Omental fat pad (tissue), 4 donors: ENCODE measurements around the gene CALML6. TPM values are rescaled to one million over a fixed set of nuclear protein-coding genes. Genes with fewer than 3 reads are reported as not detected.
"Not testable (repeated sequence)": the region's sequence is repeated elsewhere in the genome, so short reads cannot be mapped to it uniquely, and the experiment has no call there.

Experiments used
- ATAC-seq: fragments of 150-250 bp; one replicate; pipeline ENCODE4 v1.9.1; 2016; ENCODE audit warnings: mild to moderate bottlenecking, moderate library complexity; ENCODE audit not compliant: low FRiP score
- DNase-seq: peaks from one replicate; pipeline ENCODE4 v3.0.0-alpha.2; 2019; ENCODE audit warnings: low spot score
- total RNA-seq, 4 donors: library from RNA; depleted of rRNA; stranded (reverse); fragments of >200 nt; gene quantifications; one replicate each; pipeline ENCODE4 v1.1.0, GENCODE V29; 2016
- TF ChIP-seq, protein P1 (sequence below), 3 donors: fragments of 450-650 bp; IDR thresholded peaks; one replicate each; pipeline ENCODE4 v1.5.1; 2016 to 2017; ENCODE audit warnings: antibody characterized with exemption in 3 of 3, mild to moderate bottlenecking in 3 of 3, moderate library complexity in 2 of 3

Gene CALML6
- total RNA-seq, 4 donors from 2014 or later: not detected

DNA sequence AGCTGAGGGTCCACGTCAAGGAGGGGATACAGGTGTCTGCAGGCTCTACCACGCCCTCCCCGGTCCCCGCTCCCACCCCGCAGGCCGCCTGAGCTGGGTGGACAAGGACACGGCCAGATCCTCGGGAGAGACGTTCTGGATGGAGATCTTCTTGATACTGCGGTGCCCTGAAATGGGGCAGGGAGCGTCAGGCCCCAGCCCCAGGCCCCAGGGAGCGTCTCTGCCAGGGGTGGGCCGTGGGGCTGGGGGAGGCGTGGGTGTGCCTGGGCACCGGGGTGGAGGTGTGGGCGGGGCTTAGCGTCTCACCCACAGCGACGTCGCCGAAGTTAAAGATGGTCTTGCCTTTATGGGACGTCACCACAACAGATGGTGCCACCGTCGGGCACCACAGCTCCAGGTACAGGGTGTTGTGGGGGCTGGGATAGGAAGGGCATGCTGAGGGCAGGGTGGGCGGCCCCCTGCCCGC, 11.3 kb downstream of the CALML6 start:
- TF ChIP-seq, protein P1, sequence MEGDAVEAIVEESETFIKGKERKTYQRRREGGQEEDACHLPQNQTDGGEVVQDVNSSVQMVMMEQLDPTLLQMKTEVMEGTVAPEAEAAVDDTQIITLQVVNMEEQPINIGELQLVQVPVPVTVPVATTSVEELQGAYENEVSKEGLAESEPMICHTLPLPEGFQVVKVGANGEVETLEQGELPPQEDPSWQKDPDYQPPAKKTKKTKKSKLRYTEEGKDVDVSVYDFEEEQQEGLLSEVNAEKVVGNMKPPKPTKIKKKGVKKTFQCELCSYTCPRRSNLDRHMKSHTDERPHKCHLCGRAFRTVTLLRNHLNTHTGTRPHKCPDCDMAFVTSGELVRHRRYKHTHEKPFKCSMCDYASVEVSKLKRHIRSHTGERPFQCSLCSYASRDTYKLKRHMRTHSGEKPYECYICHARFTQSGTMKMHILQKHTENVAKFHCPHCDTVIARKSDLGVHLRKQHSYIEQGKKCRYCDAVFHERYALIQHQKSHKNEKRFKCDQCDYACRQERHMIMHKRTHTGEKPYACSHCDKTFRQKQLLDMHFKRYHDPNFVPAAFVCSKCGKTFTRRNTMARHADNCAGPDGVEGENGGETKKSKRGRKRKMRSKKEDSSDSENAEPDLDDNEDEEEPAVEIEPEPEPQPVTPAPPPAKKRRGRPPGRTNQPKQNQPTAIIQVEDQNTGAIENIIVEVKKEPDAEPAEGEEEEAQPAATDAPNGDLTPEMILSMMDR (IDR thresholded peaks at IDR 0.05): no peak
- DNase-seq (no peak), ATAC-seq (no peak)

DNA sequence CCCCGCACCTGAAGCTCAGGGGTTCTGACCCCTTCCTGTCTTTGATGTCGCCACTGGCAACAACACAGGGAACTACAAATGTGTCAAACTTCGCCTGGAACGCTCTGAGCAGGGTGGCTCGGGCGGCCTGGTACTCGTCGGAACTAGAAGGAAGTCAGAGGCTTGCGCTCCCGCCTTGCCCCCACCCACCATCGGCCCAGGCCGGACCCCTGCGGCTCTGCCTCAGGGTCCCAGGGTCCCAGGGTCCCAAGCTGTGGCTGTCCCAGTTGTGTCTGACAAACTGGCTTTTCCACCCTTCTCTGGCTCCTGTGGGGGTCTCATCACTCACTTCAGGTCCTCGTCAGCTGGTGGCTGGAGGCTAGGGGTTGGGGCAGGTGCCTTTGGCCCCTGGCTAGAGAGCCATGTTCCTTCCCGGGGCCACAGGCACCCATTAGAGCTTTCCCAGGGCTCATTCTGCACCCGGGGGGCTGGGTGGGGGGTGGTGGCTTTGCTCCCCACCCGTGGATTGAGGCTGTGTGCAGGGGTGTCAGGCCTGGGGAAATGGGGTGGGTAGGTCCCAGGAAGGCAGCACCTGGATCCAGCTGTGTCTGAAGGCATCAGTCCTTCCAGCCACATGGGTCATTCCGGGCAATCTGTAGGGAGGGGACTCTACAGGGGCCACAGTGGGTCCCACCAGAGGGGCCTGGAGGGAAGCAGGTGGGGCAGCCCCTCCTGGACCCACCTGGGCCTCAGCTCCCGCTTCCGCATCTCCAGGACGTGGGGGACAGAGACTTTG, 12.0 kb downstream of the CALML6 start:
- DNase-seq (no peak), ATAC-seq (no peak)

DNA sequence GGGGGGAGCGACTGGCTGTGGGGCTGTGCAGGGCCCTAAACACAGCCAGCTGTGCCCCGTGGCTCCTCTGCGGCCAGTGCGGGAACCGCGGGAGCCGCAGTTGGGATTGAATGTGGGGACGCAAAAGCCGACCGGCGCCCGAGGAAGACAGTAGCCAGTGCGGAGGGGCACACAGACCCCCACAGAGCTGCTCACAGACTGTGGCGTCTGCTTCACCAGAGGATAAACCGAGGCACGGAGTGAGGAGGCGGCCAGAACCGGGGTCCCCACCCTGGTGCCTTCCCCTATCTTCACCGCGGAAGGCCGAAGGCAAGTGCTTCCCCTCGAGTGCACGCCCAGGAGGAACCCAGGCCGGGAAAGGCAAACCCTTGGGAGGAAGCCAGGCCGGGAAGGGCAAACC, 12.7 kb downstream of the CALML6 start:
- ATAC-seq (no peak), DNase-seq (no peak)
- TF ChIP-seq, protein P1 (IDR thresholded peaks at IDR 0.05): no peak

More for the DNA sequence above, 12.0 kb downstream of the CALML6 start:
- TF ChIP-seq, protein P1 (IDR thresholded peaks at IDR 0.05): no peak

DNA sequence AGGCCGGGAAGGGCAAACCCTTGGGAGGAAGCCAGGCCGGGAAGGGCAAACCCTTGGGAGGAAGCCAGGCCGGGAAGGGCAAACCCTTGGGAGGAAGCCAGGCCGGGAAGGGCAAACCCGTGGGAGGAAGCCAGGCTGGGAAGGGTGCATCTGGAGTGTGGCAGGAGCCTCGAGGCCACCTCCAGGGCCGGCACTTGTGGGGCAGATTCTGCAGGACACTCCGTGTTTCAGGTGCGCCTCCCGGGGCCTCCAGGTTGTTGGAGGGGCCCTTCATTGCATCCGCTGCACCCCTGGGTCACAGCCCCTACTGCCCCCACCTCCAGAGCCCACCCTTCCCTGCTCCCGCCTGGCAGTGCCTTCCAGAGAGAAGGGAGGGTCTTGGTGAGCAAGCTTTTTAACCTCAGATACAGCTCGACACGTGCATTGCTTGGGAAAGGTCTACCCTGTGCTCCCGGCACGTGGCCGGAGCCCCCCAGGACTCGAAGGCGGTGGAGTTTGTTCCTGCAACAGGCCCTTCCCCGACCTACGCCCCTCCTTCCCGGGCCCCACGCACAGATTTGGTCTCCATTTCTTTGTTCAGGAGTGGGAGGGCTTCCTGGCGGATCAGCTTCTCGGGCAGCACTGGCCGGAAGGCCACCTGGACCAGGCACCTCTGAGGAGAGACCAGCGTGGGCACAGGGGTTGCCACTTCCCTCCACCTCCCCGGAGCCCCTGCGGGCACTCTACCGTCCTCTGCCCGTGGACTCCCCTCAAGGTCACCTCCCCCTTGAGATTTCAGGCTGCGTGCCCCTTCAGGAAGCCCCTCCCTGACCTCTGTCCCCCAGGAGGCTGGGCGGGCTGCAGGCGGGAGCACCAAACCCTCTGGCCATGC, 13.4 kb downstream of the CALML6 start:
- TF ChIP-seq, protein P1 (IDR thresholded peaks at IDR 0.05): no peak
- DNase-seq: no peak

DNA sequence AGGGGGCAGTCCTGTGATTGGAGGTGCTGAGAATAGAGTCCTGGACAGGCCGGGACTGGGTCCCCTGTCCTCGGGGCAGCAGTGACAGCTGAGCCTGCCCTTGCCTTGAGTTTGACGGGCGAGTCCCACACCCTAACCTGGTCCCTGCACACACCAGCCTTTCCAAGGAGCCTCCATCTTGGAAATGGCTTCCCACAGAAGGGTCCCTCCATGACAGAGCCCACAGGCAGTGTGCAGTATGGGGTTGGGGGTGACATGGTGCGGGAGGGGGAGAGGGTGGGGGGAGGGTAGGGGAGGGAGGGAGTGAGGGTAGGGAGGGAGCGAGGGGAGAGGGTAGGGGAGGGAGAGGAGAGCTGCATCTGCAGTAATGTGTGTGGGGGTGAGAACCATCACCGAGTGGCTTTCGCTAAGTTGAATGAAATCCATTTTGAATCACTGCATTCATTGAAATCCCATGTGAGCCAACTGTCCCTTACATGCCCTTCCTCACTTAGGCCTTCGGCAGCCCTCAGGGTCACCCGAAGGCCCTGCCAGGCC, 14.1 kb downstream of the CALML6 start:
- no peak for ATAC-seq
- TF ChIP-seq, protein P1 (IDR thresholded peaks at IDR 0.05): no peak
- no peak for DNase-seq

More for the DNA sequence above, 13.4 kb downstream of the CALML6 start:
- no peak for ATAC-seq

DNA sequence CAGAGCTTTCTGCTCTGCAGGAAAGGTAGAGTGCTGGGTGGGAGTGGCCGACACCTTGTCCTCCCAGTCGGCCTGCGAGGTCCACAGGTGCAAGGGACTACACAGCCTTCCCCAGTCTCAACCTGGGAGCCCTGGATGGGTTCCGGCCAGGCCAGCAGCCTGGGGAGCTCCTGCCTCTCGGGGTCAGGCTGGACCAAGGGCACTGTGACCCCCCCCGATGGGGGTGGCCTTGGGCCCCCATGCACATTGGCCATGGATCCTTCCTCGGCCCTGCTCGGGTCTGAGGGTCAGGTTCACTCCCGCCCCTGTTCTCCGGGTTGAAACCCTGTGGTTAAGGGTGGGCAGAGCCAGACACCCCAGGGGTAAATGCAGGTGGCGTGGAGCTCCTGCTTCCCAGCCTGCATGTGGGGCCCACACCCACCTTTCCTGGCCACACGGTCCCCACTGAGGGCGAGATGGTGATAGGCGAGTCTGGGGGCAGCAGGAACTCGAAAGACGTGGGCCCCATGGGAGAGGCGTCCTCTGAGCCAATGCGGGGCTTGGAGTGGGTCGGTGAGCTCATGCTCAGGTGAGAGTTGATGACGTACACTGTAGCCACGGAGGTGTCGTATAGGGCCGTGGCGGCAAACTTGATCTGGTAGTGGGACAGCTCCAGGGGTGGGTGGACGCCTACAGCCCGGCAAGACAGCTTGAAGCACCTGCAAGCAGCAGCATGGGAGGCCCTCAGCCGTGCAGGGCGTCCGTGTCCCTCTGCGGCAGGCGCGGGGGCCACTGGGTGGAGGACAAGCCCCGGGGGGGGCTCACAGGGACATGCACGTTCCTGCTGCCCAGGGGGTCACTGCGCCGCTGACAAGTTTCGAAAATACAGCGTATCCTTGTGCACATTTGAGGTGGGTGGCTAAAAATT, 14.8 kb downstream of the CALML6 start:
- ATAC-seq: no peak
- TF ChIP-seq, protein P1 (IDR thresholded peaks at IDR 0.05): no peak
- DNase-seq: no peak

DNA sequence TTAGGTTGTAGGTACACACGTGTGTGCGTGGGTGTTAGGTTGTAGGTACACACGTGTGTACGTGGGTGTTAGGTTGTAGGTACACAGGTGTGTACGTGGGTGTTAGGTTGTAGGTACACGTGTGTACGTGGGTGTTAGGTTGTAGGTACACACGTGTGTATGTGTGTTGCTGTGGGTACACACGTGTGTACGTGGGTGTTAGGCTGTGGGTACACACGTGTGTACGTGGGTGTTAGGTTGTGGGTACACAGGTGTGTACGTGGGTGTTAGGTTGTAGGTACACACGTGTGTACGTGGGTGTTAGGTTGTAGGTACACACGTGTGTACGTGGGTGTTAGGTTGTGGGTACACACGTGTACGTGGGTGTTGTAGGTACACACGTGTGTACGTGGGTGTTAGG, 19.8 kb downstream of the CALML6 start:
- ATAC-seq: not testable (repeated sequence)

More for the DNA sequence above, 19.8 kb downstream of the CALML6 start:
- DNase-seq: not testable (repeated sequence)
